Panc1 (cell line): ENCODE results near the gene MAP2.

ENCODE experiments used
- CTCF ChIP-seq: fragments of 450-650 bp; IDR thresholded peaks from 2 replicates; pipeline ENCODE4 v1.5.1; 2017; ENCODE audit warnings: mild to moderate bottlenecking
- POLR2AphosphoS5 ChIP-seq: IDR thresholded peaks from 2 replicates; pipeline ENCODE4 v1.6.1; 2012; ENCODE audit warnings: mild to moderate bottlenecking, low read depth, low read length, moderate library complexity
- SIN3A ChIP-seq: IDR thresholded peaks from 2 replicates; pipeline ENCODE4 v1.6.1; 2012; ENCODE audit warnings: low read depth, mild to moderate bottlenecking, low read length, moderate library complexity, borderline replicate concordance; ENCODE audit not compliant: insufficient read depth

GRCh38 chr2:209772290-209772685 lies 348.4 kb downstream of the MAP2 start:
- TF ChIP-seq CTCF (no peak), POLR2AphosphoS5 (no peak), SIN3A (no peak)
